ENCODE measurements around the gene COMMD10. TPM values are rescaled to one million over a fixed set of nuclear protein-coding genes. Genes with fewer than 3 reads are reported as not detected.

Gene COMMD10
- total and polyA plus RNA-seq, 2 of the 4 experiments (the other 2 are of a cell fraction) = 12.8 to 20.4 TPM

GRCh38 chr5:116289276-116289675 lies 204.5 kb downstream of the COMMD10 start:
- no peak overlapping the region for H4K91ac ChIP-seq (ENCODE audit: insufficient read depth, low read depth, low read length)
- H3K4me2 ChIP-seq (ENCODE audit: low read depth, low read length) = no peak overlapping the region
- H4K8ac ChIP-seq (ENCODE audit: low read depth in 2 of 2, low read length in 2 of 2) = no peak overlapping the region
- no peak overlapping the region for H2BK15ac ChIP-seq (ENCODE audit: low read depth, low read length)
- H3K56ac ChIP-seq (ENCODE audit: extremely low read depth, insufficient read depth, low read length) = no peak overlapping the region
- H3K23ac ChIP-seq (ENCODE audit: low read depth, low read length) = no peak overlapping the region
- no peaks in the 10 kb centered on the region for H4K20me1 ChIP-seq (ENCODE audit: insufficient read depth, low read length)
- no peaks in the 10 kb centered on the region for H3K9me3 ChIP-seq (ENCODE audit: control insufficient read depth, insufficient read depth, low read length)
- H3K18ac ChIP-seq (ENCODE audit: low read depth, low read length) = no peak overlapping the region
- no peak overlapping the region for H3K9ac ChIP-seq (ENCODE audit: low read depth, low read length)
- no peak overlapping the region for H3K27ac ChIP-seq (ENCODE audit: insufficient read depth, low read length)
- H2AK9ac ChIP-seq (replicated peaks; ENCODE audit: low read depth, low read length, poor library complexity) = no peak overlapping the region
- H3K4ac ChIP-seq (ENCODE audit: low read depth, low read length) = no peak overlapping the region
- in situ Hi-C loops (cut with MboI; ENCODE audit: low sequenced_read_pairs) = no loop called here
- intact Hi-C loops (cut with micrococcal nuclease) = no loop called here
- no peak overlapping the region for H2AFZ ChIP-seq (replicated peaks; ENCODE audit: low read length, poor library complexity)
- ChIA-PET CTCF (interaction anchor here (1.0 kb wide), 1 partner anchor 24 kb away, joined by 3 read pairs; no protein-coding TSS in a partner anchor), POLR2A (ENCODE audit: unreplicated experiment) (no interaction called here)
- no peak overlapping the region for H4K5ac ChIP-seq (ENCODE audit: low read depth, low read length)
- no peak for ATAC-seq (ENCODE audit: low read depth)
- TF ChIP-seq POLR2A (IDR thresholded peaks at IDR 0.05; ENCODE audit: low read depth, low read length) (no peak), SMC3 (IDR thresholded peaks at IDR 0.05; ENCODE audit: low read depth, low read length) (no peak), FOS (IDR thresholded peaks at IDR 0.05; ENCODE audit: low read depth, low read length) (no peak), NFE2L2 (IDR thresholded peaks at IDR 0.05; ENCODE audit: low read depth, low read length) (no peak), CEBPB (IDR thresholded peaks at IDR 0.05; ENCODE audit: low read depth, low read length) (no peak), MAZ (IDR thresholded peaks at IDR 0.05; ENCODE audit: borderline replicate concordance, low read depth, low read length) (no peak), CTCF (conservative IDR thresholded peaks at IDR 0.05; ENCODE audit: low read depth, low read length) (no peak), RFX5 (IDR thresholded peaks at IDR 0.05; ENCODE audit: low read depth, low read length) (no peak), MAFK (IDR thresholded peaks at IDR 0.05; ENCODE audit: low read depth, low read length) (no peak), RAD21 (IDR thresholded peaks at IDR 0.05; ENCODE audit: low read length) (no peak), BHLHE40 (IDR thresholded peaks at IDR 0.05; ENCODE audit: low read depth, low read length) (no peak), RCOR1 (IDR thresholded peaks at IDR 0.05; ENCODE audit: insufficient replicate concordance, low read length) (no peak), CHD1 (IDR thresholded peaks at IDR 0.05; ENCODE audit: low read depth, low read length) (no peak), MXI1 (IDR thresholded peaks at IDR 0.05; ENCODE audit: borderline replicate concordance, low read depth, low read length) (no peak), USF2 (IDR thresholded peaks at IDR 0.05; ENCODE audit: low read depth, low read length) (no peak)
- TF ChIP-seq, protein P1, sequence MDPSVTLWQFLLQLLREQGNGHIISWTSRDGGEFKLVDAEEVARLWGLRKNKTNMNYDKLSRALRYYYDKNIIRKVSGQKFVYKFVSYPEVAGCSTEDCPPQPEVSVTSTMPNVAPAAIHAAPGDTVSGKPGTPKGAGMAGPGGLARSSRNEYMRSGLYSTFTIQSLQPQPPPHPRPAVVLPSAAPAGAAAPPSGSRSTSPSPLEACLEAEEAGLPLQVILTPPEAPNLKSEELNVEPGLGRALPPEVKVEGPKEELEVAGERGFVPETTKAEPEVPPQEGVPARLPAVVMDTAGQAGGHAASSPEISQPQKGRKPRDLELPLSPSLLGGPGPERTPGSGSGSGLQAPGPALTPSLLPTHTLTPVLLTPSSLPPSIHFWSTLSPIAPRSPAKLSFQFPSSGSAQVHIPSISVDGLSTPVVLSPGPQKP (IDR thresholded peaks at IDR 0.05; ENCODE audit: borderline replicate concordance, low read depth, low read length) = no peak
- H3K9me1 ChIP-seq (ENCODE audit: insufficient read depth, low read length) = no peaks in the 10 kb centered on the region
- H3K36me3 ChIP-seq (ENCODE audit: control insufficient read depth, insufficient read depth, low read length) = no peaks in the 10 kb centered on the region
- H3K79me1 ChIP-seq (ENCODE audit: low read depth in 1 of 2, low read length in 2 of 2) = no peaks in the 10 kb centered on the region
- no peak overlapping the region for H2BK5ac ChIP-seq (ENCODE audit: low read depth, low read length, poor library complexity, severe bottlenecking)
- no CpG with 5 or more reads among the region's 3 CpGs for WGBS, 2 experiments (ENCODE audit: extremely low coverage in 2 of 2, insufficient read length in 1 of 2)
- no peaks in the 10 kb centered on the region for H3K27me3 ChIP-seq (ENCODE audit: control insufficient read depth, insufficient read depth, low read length)
- no peaks in the 10 kb centered on the region; the same call in 1 of the 2 replicates for H3K4me1 ChIP-seq (ENCODE audit: control insufficient read depth, insufficient read depth, low read length)
- no peak overlapping the region for H2BK20ac ChIP-seq (ENCODE audit: low read depth, low read length)
- H2AK5ac ChIP-seq (ENCODE audit: low read depth, low read length) = no peak overlapping the region
- no peak overlapping the region for H2BK120ac ChIP-seq (ENCODE audit: low read depth, low read length)
- BruUV-seq (replicated peaks) = no TSS peak
- no peak for DNase-seq
- H3K14ac ChIP-seq (replicated peaks; ENCODE audit: low read depth, low read length) = no peak overlapping the region
- dilution Hi-C loops (cut with HindIII; ENCODE audit: low sequenced_read_pairs, unreplicated experiment) = no loop called here
- H3K4me3 ChIP-seq (ENCODE audit: insufficient read depth, low read depth, low read length) = no peak overlapping the region

Measured in IMR-90 (cell line).